ENCODE measurements around the gene NCAPH2.

NCAPH2 gene

GRCh38 chr22:50522806-50523438 is 14.9 kb downstream of the NCAPH2 start:
- no peak for DNase-seq
- no peak for TF ChIP-seq GATA1 (IDR thresholded peaks at IDR 0.05; ENCODE audit: low read depth, low read length)
- TF ChIP-seq POLR2A (IDR thresholded peaks at IDR 0.05; ENCODE audit: low read length), result no peak

DNA sequence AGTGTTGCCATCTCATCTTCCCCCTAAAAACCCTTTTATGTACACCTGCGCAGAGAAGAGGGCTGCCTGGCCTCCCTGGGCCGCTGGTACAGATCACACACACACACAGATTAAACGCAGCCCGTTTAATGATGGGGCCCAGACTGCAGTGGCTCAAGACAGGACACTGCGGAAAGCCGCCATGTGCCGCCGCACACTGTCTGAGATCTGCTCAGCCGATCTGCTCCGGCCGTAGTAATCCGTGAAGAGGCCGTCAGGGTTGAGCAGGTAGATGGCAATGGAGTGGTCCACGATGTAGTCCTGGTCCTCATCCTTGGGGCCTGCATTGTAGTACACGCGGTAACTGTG is 15.4 kb downstream of the NCAPH2 start:
- TF ChIP-seq GATA1 (IDR thresholded peaks at IDR 0.05; ENCODE audit: low read depth, low read length) (no peak), POLR2A (IDR thresholded peaks at IDR 0.05; ENCODE audit: low read length) (no peak)
- no peak for DNase-seq

- no peak for DNase-seq
- TF ChIP-seq GATA1 (IDR thresholded peaks at IDR 0.05; ENCODE audit: low read depth, low read length) (no peak), POLR2A (IDR thresholded peaks at IDR 0.05; ENCODE audit: low read length) (no peak)
These were observed 16.0 kb downstream of the NCAPH2 start for GRCh38 chr22:50523806-50524675.

GRCh38 chr22:50524676-50525103 is 16.7 kb downstream of the NCAPH2 start:
- TF ChIP-seq GATA1 (IDR thresholded peaks at IDR 0.05; ENCODE audit: low read depth, low read length) (no peak), POLR2A (IDR thresholded peaks at IDR 0.05; ENCODE audit: low read length) (no peak)

DNA sequence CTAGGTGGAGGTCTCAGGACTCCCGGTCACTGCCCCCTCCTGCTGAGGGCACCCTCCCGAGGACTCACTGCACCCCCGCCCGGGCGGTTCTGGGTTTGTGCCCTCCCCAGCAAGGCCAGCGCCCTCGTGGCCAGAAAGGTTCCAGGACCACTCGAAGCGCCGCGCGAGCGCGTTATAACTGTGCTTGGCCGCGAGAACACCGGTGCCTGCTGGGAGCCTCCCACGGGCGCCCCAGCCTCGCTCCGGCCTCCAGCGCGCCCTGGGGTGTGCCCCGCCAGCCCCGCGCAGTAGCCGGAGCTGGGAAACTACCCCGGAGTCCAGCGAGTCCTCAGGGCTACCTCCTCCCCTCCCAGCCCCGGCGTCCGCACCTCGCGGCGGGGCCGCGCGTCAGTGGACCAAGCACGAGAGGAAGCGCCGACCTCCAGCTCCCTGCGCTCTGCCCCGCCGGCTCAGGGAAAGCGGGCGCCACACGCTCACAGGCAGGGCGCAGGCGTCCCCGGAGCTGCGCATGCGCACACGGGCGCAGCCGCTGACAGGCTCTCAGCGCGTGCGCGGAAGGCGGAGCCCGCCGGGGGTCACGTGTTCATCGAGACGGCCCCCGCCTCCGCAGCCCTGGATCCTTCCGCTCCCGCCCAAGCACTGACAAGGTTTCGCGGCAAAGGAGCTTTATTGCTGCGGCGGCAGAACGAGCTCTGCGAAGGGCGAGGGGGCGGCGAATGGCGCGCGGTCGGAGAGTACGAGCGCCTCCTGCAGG is 17.3 kb downstream of the NCAPH2 start, which contains the start of gene SCO2:
SCO2 (minus strand) TSS at position 495 of the 754 bp plus-strand sequence. CDS start 1,187 bp downstream, outside the sequence.
- no peak for TF ChIP-seq GATA1 (IDR thresholded peaks at IDR 0.05; ENCODE audit: low read depth, low read length)
- TF ChIP-seq POLR2A (IDR thresholded peaks at IDR 0.05; ENCODE audit: low read length), result peak; percentile 84
- DNase-seq, result peak; percentile 98 to 99

More at GRCh38 chr22:50524676-50525103, 16.7 kb downstream of the NCAPH2 start:
- no peak for DNase-seq

- TF ChIP-seq POLR2A (IDR thresholded peaks at IDR 0.05; ENCODE audit: low read length) (no peak), GATA1 (IDR thresholded peaks at IDR 0.05; ENCODE audit: low read depth, low read length) (no peak)
- DNase-seq, result no peak
These were observed 17.8 kb downstream of the NCAPH2 start for GRCh38 chr22:50525858-50526107.

DNA sequence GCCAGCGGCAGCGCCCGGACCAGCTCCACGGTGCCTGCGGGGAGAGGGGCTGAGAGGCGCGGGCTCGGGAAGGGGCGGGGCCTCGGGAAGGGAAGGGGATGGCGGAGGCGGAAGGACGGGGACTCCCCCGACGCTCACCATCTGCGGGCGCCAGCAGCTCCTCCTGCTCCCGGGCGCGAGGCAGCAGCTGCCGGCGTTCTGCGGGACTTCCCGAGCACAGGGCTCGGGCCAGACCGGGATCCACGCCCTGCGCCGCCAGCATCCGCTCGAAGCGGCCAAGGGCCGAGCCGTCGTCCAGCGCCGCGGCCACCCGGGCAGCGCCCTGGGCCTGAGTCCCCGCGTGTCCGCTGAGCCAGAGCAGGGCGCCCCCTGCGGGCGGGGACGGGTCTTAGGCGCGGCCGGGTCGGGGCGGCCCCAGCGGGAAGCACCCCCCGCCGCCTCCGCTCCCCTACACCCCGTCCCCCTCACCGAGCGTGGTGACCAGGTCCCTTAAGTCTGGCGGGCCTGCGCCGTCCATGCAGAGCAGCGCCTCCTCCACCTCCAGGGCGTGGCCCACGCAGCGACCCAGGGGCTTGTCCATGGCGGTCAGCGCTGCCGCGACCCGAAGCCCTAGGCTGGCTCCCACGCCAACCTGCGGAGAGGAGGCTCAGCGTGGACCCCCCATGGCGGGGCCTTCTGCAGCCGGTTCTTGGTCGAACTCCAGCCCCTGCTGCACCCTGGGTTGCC is 18.2 kb downstream of the NCAPH2 start:
- no peak for TF ChIP-seq POLR2A (IDR thresholded peaks at IDR 0.05; ENCODE audit: low read length)
- TF ChIP-seq GATA1 (IDR thresholded peaks at IDR 0.05; ENCODE audit: low read depth, low read length), result no peak
- peak; percentile 83 to 84 for DNase-seq

DNA sequence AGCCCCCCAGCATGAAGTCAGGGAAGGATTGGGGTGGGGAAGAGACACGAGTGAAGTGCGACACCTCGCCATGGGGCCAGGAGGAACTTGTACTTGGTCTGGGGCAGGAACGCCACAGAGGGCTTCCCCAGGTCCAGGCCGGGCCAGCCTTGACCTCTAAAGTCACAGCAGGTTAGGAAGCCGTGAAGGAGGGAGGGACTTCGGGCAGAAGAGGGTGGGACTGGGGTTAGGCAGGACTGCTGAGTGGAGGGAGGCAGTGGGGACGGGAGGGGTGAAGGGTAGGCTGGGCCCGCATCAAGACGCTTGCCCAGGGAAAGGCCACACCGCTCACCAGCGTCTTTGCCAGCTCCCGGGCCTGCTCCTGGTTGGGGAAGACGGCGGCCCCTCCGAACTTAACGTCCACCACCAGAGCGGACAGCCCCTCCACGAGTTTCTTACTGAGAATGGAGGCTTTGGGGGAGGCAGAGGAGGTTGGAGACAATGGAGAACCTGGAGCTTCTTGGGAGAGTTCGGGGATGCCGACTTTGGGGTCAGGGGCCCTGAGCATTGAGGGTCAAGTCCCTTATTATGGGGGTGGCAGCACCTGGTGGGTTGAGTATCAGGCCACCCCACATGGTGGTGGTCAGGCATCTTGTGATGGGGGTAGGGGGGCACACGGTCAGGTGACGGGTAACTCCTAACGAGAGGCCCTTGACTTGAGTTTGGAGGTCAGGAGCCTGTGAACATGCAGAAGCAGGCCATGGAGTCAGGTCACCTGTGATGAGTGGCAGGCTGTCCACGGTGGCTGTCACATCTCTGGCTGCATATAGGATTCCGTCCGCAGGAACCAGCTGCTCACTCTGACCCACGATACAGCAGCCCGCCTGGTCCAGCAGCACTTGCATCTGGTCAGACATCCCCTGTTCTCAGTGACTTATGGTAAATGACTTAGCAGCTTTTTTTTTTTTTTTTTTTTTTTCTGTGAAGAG is 19.1 kb downstream of the NCAPH2 start:
- DNase-seq, result peak; percentile 59 to 73
- TF ChIP-seq GATA1 (IDR thresholded peaks at IDR 0.05; ENCODE audit: low read depth, low read length) (no peak), POLR2A (IDR thresholded peaks at IDR 0.05; ENCODE audit: low read length) (no peak)

DNA sequence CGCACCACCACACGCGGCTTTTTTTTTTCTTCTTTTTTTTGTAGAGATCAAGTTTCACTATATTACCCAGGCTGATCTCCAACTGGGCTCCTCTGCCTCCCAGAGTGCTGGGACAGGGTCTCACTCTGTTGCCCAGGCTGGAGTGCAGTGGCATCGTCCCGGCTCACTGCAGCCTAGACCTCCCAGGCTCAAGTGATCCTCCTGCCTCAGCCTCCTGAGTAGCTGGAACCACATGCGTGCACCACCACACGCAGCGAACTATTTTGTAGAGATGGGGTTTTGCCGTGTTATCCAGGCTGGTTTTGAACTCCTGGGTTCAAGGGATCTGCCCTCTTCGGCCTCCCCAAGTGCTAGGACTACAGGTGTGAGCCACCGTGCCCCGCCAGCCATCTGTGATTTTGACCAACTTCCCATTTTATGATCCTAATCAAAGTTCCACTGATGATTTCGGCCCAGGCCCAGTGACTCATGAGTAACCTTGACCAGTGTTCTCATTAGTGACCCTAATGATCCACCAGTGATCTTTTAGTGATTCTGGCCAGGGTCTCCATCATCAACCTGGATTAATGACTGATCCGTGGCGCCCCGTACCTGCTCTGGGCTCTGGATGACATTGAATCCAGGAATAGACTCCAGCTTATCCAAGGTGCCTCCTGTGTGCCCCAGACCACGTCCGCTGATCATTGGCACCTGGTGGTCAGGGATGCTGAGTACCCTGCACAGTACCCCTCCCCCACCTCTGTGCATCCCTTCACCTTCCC is 20.1 kb downstream of the NCAPH2 start:
- TF ChIP-seq GATA1 (IDR thresholded peaks at IDR 0.05; ENCODE audit: low read depth, low read length) (no peak), POLR2A (IDR thresholded peaks at IDR 0.05; ENCODE audit: low read length) (no peak)
- DNase-seq, result no peak

DNA sequence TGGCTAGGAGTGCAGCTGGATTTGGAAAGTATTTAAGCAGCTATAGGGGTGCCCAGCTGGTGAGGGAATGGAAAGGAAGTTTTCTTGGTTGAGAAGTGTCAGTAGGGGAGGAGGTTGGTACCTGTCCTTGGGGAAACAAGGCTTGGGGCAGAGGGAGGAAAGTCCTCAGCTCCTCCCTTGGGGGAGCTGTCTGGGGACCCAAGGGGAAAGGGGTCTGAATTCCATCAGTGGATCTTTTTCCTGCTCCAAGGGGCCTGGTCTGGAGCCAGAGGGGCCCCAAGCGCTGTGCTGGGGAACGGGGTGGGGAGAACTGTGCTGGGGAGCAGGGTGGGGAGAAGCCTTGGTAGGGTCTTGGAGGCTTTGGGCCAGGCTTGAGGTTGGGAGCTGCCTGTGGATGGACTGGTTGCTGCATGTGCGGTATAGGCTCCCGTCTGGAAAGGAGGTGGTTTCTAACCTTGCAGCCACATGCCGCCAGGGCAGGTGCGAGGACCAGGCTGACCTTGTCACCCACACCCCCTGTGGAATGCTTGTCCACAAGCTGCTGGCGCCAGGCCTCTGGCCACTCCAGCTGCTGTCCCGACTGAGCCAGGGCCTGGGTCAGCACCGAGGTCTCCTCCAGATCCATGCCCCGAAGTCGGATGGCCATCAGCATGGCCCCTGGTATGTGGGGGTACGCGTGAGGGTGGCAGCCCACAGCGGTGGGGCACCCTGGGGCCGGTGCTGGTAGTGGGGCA is 20.8 kb downstream of the NCAPH2 start:
- TF ChIP-seq GATA1 (IDR thresholded peaks at IDR 0.05; ENCODE audit: low read depth, low read length) (no peak), POLR2A (IDR thresholded peaks at IDR 0.05; ENCODE audit: low read length) (no peak)
- no peak for DNase-seq

GRCh38 chr22:50529416-50529896 is 21.4 kb downstream of the NCAPH2 start:
- TF ChIP-seq GATA1 (IDR thresholded peaks at IDR 0.05; ENCODE audit: low read depth, low read length) (no peak), POLR2A (IDR thresholded peaks at IDR 0.05; ENCODE audit: low read length) (no peak)
- DNase-seq, result no peak

All from erythroblast (primary cell).